Measurements from ENCODE around the gene MAP3K19.

Gene MAP3K19

GRCh38 chr2:135002836-135003235 is 44.4 kb downstream of the MAP3K19 start:
- POLR2A ChIA-PET, result no interaction called here
- H3K4me3 ChIP-seq (ENCODE audit: low read depth, low read length), result no peak overlapping the region
- no peaks in the 10 kb centered on the region for H3K4me1 ChIP-seq (ENCODE audit: control insufficient read depth, insufficient read depth, low read length)
- no peaks in the 10 kb centered on the region for H3K36me3 ChIP-seq (ENCODE audit: control insufficient read depth in 2 of 2, insufficient read depth in 1 of 2, low read length in 2 of 2)
- CTCF ChIA-PET, result interaction anchor here (0.6 to 6.8 kb wide), 7 partner anchors 8 to 1382 kb away, joined by 3 to 90 read pairs (median 4); no protein-coding TSS in a partner anchor
- no peak overlapping the region for H3K27ac ChIP-seq (ENCODE audit: extremely low read depth, low read depth, low read length)
- TF ChIP-seq ZNF174 (tag by site-specific recombination; IDR thresholded peaks at IDR 0.05), result no peak
- TF ChIP-seq GFI1B (tag by site-specific recombination; IDR thresholded peaks at IDR 0.05), result no peak
- TF ChIP-seq ZNF843 (tag by site-specific recombination; IDR thresholded peaks at IDR 0.05), result no peak
- no peak for TF ChIP-seq ZNF664 (tag by site-specific recombination; IDR thresholded peaks at IDR 0.05)
- no peak for TF ChIP-seq BCL11B (tag by site-specific recombination; IDR thresholded peaks at IDR 0.05; ENCODE audit: low read depth)
- no peak for TF ChIP-seq ZFHX2 (tag by site-specific recombination; conservative IDR thresholded peaks at IDR 0.05)
- no peak for TF ChIP-seq CTCF (tag by site-specific recombination; IDR thresholded peaks at IDR 0.05)
- TF ChIP-seq ZNF169 (tag by site-specific recombination; IDR thresholded peaks at IDR 0.05), result no peak
- TF ChIP-seq MYNN (tag by site-specific recombination; IDR thresholded peaks at IDR 0.05; ENCODE audit: borderline replicate concordance), result no peak
- TF ChIP-seq ZNF571 (tag by site-specific recombination; IDR thresholded peaks at IDR 0.05), result no peak
- TF ChIP-seq ZNF521 (tag by site-specific recombination; IDR thresholded peaks at IDR 0.05), result no peak
- no peak for TF ChIP-seq ZNF707 (tag by site-specific recombination; IDR thresholded peaks at IDR 0.05)
- TF ChIP-seq INSM2 (tag by site-specific recombination; IDR thresholded peaks at IDR 0.05), result no peak
- no peak for TF ChIP-seq ZNF610 (tag by site-specific recombination; IDR thresholded peaks at IDR 0.05; ENCODE audit: borderline replicate concordance)
- TF ChIP-seq ZNF157 (tag by site-specific recombination; IDR thresholded peaks at IDR 0.05), result no peak
- TF ChIP-seq PRDM10 (tag by site-specific recombination; IDR thresholded peaks at IDR 0.05), result no peak
- TF ChIP-seq KLF16 (tag by site-specific recombination; IDR thresholded peaks at IDR 0.05), result no peak
- no peak for TF ChIP-seq SP7 (tag by site-specific recombination; IDR thresholded peaks at IDR 0.05)
- H3K9me3 ChIP-seq (ENCODE audit: control insufficient read depth, insufficient read depth, low read depth, low read length), result no peaks in the 10 kb centered on the region

- H3K27ac ChIP-seq (ENCODE audit: extremely low read depth, low read depth, low read length), result no peak overlapping the region
- POLR2A ChIA-PET, result no interaction called here
- no peaks in the 10 kb centered on the region for H3K9me3 ChIP-seq (ENCODE audit: control insufficient read depth, insufficient read depth, low read depth, low read length)
- H3K4me1 ChIP-seq (ENCODE audit: control insufficient read depth, insufficient read depth, low read length), result no peaks in the 10 kb centered on the region
- no peaks in the 10 kb centered on the region for H3K36me3 ChIP-seq (ENCODE audit: control insufficient read depth in 2 of 2, insufficient read depth in 1 of 2, low read length in 2 of 2)
- H3K4me3 ChIP-seq (ENCODE audit: low read depth, low read length), result no peak overlapping the region
- CTCF ChIA-PET, result interaction anchor here (2.1 kb wide), 1 partner anchor 10 kb away, joined by 10 read pairs; no protein-coding TSS in a partner anchor
- TF ChIP-seq HOXD13 (CRISPR knock-in tag; IDR thresholded peaks at IDR 0.05; ENCODE audit: borderline replicate concordance), result no peak
- TF ChIP-seq CTCF (tag by site-specific recombination; IDR thresholded peaks at IDR 0.05), result no peak
These were observed 47.7 kb downstream of the MAP3K19 start for GRCh38 chr2:134999521-134999920.

Data from HEK293 (cell line).